HG03354 (cell line): ENCODE results near the gene ANKH.
"Not testable (repeated sequence)": the region's sequence is repeated elsewhere in the genome, so short reads cannot be mapped to it uniquely, and the experiment has no call there.

Experiments
- ATAC-seq: cut with Tn5 transposase; IDR thresholded peaks from one replicate; pipeline ENCODE4 v1.9.1; 2021; ENCODE audit warnings: mild to moderate bottlenecking; ENCODE audit not compliant: unreplicated experiment, poor library complexity, severe bottlenecking

ANKH gene

GRCh38 chr5:14809369-14810155 lies 62.0 kb downstream of the ANKH start:
- ATAC-seq: peak; percentile 98

DNA sequence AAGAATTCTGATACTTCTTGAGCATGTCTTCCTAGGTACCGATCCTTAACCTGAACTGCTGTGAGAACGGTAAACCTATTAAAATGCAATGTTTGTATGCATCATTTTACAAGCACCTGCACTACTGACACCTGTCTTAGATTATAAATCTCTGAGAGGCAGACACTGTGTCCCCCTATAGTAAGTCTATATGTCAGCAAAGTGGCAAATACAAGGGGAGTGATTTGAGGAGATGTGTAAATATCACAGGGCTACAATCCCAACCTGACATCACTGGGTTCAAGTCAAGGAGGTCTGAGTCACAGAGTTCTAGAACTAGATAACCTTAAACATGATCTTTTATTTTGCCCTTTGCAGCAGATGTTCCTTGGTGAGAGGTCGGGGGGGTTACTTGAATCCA lies 64.1 kb downstream of the ANKH start:
- ATAC-seq: no peak

GRCh38 chr5:14806456-14806855 lies 65.1 kb downstream of the ANKH start:
- no peak for ATAC-seq

DNA sequence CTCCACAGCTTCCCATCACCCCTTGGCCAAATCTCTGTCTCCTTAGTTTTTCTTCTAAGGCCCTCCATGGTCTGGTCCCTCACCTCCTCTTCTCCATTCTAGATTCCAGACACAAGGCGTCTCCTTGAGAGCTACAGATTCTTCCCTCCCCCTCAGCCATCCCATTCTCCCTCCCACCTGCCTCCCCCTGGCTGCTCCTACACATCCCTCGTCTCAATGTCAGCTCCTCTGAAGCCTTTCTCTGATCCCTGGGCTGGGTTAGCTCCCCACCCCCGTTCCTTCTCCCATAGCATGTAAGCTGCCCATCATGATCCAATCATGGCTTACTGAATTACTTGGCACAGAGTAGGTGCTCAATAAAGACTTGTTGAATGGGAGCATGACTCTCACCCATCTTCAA lies 69.0 kb downstream of the ANKH start:
- ATAC-seq: no peak

- no peak for ATAC-seq
Observed at GRCh38 chr5:14801792-14802191, 69.8 kb downstream of the ANKH start.

- ATAC-seq: not testable (repeated sequence)
Observed at GRCh38 chr5:14797385-14797784, 74.2 kb downstream of the ANKH start.

- no peak for ATAC-seq
Observed at GRCh38 chr5:14794583-14795230, 76.9 kb downstream of the ANKH start.

DNA sequence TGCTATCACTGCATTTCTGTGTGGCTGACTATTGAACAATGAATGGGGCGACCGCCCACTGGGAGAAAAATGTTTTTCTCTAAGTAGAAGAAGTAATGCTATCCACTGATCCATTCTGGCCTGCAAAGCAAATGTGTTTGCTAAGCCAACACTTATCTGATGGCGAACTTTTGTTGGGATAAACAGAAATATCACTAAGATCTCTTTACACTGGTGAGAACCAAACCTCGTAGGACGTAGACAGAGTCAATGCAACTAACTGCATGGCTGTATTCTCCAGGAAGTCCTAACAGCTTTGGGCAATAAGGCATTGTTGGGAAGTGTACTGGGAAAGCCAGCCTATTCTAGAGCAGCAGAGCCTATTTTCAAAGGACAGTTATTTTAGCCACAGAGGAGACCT lies 77.7 kb downstream of the ANKH start:
- no peak for ATAC-seq

- ATAC-seq: no peak
Observed at GRCh38 chr5:14790911-14791310, 80.7 kb downstream of the ANKH start.

DNA sequence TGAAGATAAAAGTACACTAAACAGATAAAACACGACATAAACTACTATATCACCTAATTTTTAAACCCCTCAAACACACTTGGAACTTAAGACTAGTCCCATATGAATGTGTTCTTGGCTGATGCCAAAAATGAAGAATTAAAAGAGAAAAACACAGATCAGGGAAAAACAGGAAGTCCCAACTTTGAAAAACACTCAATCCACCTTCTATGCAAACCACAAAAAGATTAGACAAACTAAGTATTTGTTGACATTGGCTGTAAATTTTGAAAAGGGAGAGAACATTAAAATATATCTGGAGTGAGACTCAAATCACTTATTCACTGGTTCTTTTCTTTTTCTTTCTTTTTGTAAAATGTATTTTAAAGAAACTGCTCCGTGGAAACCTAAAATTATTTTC lies 81.4 kb downstream of the ANKH start:
- ATAC-seq: no peak

DNA sequence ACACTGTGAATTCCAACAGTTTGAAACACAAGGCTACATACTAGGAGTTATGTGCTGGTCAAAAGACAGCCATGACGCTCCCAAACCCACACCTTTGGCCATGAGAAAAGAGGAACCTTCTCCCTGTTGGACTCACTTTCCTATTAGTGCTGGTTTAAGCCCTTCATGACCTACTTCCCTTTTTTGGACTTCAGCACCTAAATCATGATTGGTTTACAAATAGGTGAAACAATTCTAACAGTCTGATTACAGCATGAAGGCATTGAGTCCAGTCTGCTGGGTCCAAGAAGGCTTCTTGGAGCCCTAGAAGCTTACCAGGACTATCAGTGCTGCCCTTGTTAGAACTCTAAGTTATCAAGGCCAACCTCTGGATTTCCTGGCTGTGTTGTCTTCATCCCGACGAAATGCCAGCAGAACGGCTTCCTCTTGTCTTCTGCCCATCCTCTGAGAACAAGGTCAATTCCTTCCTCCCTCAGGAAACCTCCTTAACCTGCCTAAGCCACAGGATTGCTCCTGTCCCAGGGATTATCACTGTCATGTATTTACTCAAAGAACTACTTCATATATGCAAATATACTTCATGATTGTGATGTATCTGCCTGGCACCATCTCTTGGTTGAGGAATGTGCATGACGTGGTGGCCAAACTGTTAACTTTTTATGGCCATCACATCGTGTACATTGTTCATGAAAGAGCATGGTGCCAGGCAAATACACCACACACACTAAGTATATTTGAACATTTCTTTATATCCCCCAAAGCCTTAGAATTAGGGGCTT lies 83.6 kb downstream of the ANKH start:
- no peak for ATAC-seq

DNA sequence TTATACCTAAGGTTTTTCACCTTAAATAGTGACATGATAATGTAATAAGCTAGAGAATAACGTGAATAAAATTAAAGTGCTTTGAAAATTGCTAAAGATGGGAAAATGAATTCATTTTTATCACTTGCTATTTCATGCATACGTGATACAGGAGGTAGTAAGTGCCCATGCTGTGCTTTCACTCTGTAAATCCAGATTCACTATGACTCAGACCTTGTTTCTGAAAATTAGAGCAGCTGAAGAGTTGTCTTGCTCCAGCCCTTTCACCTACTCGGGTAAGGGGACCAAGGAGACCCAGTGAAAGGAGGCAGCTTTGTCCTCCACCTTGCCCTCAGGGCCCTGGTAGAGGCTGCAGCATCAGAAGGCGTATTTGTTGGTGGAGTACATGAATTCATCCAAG lies 87.9 kb downstream of the ANKH start:
- ATAC-seq: peak; percentile 55

- no peak for ATAC-seq
Observed at GRCh38 chr5:14782591-14782990, 89.0 kb downstream of the ANKH start.

DNA sequence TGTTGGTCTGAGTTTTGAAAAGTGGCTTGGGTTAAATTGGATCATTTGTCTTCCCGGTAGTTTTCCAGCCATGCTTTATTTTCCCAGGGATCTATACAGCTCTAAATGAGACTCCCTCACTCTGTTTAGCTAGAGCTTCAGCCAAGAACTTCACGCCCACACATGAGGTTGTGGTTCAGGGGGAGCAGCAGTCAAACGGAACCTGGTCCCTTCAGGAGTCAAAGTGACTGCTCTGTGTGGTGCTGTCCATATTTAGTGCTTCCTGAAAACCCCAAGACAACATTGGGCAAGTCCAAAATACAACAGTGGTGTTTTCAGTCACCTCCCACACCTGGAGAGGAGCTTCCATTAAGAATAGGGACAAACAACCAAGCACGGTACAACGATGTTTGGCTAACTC lies 90.5 kb downstream of the ANKH start:
- no peak for ATAC-seq

GRCh38 chr5:14779975-14780374 lies 91.6 kb downstream of the ANKH start:
- ATAC-seq: no peak

DNA sequence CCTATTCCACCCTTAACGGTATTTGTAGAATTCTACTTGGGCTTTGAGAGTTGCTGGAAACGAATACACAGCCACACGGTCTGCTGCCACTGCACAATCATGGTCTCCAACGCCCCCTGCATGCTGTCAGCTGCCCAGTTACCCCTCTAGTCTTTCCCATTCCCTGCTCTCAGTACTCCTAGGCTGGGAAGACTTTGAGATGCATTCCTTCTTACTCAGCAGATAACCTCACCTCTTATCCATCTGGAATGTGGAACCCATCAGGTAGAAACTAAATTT lies 92.8 kb downstream of the ANKH start:
- ATAC-seq: no peak

GRCh38 chr5:14777932-14778791 lies 93.4 kb downstream of the ANKH start:
- no peak for ATAC-seq

DNA sequence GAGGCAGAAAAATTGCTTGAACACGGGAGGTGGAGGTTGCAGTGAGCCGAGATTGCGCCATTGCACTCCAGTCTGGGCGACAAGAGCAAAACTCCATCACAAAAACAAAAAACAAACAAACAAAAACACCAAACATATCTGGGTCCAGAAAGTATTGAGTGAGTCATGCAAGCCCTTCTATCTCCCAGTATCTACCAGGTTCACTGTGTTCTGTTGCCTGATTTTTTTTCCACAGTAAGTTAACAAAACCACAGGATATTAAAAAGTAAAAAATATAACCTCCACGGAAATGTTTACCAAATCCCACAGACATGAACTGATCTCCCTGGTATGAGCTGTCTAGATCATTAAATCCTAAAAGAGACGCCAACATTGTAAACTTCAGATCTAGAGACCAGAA lies 94.4 kb downstream of the ANKH start:
- no peak for ATAC-seq

DNA sequence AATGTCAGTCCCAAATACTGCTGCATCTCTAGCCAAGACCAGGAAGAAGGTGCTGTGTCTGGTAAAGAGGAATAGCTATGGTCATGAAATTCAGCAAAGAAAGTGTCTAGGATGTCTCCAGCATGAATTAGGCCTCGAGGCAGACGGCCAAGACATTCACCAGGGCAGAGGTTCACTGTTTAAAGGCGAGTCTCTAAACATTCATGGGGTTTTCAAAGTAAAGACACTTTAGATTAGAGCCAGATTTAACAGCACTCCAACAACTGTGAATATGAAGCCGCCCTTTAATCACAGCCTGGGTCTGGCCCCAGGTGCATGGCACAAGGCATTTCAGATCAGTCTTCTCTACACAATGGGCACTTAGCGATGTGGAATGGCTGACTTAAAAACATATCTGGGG lies 95.0 kb downstream of the ANKH start:
- no peak for ATAC-seq

GRCh38 chr5:14775857-14776256 lies 95.7 kb downstream of the ANKH start:
- ATAC-seq: no peak
